Stimulated activated CD4-positive, alpha-beta T cell treated with anti-CD3 and anti-CD28 coated beads, Interleukin-12 subunit alpha, Interleukin-12 subunit beta, amount 100 ng/mL, for 4 hours (primary cell): ENCODE measurements around the gene SEC14L5.
A peak's percentile ranks its signal among the peaks of the same experiment; 100 is the strongest.
"Not testable (repeated sequence)": the region's sequence is repeated elsewhere in the genome, so short reads cannot be mapped to it uniquely, and the experiment has no call there.

Experiments
- DNase-seq: peaks from one replicate; pipeline ENCODE4 v3.0.0-alpha.2; 2020

Gene SEC14L5

DNA sequence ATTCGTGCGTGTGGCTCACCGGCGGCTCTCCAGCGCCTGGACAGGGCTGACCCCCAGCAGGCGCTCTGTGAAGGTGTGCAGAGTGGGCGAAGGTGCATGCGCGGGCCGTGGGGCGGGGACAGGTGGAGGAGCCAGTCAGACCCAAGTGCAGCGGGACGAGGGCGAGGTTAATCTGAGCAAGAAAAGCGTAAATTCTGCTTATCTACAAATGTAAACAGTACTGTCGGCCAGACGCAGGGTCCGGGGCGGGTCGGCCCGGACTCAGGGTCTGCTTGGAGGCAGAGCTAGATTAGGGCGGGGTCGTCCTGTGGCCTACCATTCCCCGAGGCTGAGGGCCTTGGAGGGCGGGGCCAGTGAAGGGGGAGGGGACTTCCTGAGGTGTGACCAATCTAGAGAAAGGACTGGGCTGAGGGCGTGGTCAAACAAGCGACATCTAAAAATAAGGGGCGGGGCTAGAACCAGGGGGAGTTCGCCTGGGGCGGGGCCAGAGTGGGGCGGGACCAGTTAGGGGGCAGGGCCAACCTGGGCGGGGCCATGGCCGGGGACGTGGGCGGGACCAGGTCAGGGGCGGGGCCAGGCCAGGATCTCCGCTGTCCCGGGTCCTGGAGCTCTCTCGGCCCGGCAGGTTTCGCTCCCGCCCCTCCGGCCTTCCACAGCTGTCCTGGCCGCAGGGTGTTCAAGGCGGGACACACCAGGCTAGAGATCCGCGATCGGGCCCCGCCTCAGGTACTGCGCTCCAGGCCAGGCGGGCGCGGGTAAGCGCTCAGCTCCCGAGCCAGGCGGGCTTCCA is at the start of gene SEC14L5:
SEC14L5 (plus strand) TSS at position 611 of the 790 bp plus-strand sequence. CDS start 994 bp downstream, outside the sequence.
- DNase-seq: peak; percentile 86

DNA sequence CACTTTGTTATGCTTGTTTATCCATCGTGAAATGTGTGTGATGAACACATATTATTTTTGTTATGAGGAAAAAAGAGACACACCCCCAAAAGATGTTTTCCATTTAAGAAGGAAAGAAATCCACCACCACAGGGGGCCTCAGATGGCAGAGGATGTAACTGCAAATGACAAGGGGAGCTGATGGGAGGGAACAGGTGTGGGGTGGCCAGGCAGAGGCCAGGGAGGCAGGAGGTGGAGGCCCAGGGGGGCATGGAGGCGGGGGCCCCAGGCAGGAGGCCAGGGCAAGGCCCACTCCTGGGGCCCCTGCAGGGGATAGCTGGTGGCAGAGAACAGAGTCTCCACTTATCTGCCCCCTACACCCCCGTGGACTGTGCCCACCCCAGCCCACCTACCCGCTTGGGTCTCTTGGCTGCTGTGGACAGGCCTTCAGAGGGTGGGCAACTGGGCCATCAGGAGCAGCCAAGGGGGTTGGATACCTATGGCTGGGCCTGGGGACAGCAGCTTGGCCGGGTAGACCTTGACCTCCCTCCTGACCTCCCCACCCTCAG is 49.2 kb upstream of the SEC14L5 start:
- no peak for DNase-seq

DNA sequence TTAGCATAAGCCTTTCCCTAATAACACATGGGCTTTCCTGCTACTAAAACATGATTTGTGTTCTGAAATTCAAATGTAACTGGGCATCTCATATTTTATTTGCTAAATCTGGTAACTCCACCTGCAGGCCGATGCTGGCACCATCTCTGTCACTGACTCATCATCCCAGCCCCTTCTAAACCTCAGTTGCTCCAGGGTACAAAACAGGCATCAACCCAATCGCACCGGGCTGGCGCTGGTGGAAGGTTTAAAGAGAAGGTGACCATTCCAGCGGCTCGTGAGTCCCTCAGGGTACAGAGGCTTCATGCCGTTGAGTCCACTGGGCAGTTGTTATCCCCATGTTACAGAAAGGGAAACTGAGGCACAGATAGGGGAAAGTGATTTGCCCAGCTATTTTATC is 48.3 kb upstream of the SEC14L5 start:
- DNase-seq: no peak

DNA sequence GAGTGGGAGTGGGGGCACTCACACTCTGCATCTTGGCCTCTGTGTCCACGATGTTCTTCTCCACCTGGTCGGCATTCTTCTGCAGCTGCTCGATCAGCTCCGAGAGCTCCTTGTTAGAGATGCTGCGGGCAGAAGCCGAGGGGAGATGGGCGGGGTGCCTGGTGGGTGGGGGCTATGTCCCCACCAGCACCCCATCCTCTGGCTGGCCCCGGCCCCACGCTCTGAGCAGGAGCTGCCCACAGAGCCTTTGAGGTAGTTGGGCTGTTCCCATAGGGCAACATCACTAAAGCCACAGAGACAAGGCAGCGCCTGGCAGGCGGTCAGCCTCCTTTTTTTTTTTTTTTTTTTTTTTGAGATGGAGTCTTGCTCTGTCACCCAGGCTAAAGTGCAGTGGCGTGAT is 47.3 kb upstream of the SEC14L5 start:
- no peak for DNase-seq

DNA sequence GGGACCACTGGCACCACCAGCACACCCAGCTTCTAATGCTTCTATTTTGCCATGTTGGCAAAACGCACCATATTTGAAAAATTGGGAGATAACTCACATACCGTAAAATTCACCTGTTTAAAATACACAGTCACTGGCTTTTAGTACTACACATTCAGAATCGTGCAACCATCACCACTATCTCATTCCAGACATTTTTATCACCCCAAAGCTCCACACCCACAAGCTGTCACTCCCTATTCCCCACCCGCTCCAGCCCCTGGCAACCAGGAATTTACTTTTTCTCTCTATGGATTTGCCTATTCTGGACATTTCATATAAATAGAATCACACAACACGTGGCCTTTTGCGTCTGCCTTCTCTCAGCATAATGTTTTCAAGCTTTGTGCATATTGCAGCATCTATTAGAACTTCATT is 46.2 kb upstream of the SEC14L5 start:
- DNase-seq: no peak

- no peak for DNase-seq
These were observed 44.9 kb upstream of the SEC14L5 start for GRCh38 chr16:4913130-4913773.

DNA sequence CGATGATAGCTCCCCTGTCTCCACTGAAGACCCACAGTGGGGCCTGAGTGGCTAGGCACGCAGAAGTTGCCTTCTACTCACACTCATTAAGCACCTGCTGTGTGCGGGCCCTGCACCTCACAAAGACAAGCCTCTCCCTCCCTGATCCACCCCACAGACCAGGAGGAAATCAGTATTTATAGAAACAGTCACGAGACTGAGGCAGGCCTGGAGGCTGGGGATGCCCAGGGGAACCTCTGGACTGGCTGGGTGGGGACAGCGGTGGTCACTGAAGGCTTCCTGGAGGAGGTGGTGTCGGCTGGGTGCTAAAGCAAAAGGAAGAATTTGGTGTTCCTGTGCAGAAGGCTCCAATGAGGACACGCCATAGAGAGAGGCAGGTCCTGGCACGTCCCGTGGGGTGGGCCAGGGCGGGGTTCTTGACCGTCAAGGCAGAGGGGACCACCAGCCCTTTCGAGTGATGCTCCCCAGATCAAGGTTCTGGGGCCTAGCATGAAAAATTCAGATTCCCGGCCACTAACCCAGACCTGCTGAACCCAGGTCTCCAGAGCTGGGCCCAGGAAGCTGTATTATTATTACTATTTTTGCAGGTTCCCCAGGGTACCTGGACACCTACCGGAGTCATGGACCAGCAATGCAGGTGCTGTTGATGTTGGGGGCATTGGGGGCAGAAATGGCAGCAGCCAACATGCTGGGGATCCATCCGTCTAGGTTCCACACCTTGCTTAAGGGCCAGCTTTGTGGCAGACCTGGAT is 44.2 kb upstream of the SEC14L5 start:
- DNase-seq: no peak

- no peak for DNase-seq
These were observed 43.5 kb upstream of the SEC14L5 start for GRCh38 chr16:4914528-4915225.

- DNase-seq: no peak
These were observed 42.8 kb upstream of the SEC14L5 start for GRCh38 chr16:4915226-4915761.

- no peak for DNase-seq
These were observed 41.0 kb upstream of the SEC14L5 start for GRCh38 chr16:4917117-4917516.

DNA sequence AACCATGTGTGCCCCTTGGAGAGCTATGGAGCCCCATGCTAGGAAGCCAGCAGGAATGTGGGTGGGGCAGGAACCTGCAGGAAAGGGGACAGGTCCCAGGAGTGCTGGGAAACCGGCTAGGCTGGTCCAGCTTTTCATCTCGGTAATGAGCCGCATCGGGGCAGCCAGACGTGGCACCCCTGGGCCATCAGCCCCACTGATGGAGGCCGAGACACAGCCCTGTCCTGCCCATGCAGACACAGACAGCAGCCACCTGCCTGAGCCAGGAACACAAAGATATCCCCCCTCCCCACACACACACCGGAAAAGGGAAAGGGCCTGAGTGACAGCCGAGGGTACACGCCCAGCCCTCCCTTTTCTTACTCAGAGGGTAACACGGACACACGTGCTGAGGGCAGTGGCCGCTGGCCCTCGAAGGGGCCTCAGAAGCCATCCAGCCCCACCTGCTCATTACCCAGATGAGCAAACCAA is 39.3 kb upstream of the SEC14L5 start:
- DNase-seq: no peak

GRCh38 chr16:4920826-4921225 is 37.3 kb upstream of the SEC14L5 start:
- no peak for DNase-seq

DNA sequence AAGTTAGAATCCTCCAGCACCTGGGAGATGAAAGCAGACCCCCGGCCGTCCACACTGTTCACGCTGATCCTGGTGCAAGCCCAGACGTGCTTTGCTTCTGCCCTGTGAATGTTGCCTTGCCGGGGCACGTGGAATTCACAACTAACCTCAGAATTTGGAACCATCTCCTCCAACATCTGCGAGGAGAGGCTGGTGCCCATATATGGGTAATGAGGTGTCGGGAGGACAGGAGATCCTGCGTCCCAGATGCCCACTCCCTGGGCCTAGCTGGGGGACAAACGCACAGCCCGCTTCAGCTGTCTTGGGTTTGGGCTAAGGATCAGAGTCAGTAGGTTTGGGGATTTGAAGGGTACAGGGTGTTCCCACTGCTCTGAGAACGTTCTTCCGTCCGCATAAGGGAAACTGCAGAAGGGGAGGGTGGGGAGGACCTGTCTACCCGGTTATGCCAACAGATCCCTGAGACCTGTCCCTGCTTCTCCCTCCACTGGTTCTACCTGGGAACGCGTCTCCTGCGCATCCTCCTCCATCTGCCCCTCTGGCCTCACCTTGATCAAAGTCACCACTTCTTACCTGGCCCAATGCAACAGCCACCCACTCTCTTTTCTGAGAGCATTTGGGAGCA is 35.3 kb upstream of the SEC14L5 start:
- DNase-seq: no peak

GRCh38 chr16:4923853-4924252 is 34.3 kb upstream of the SEC14L5 start:
- no peak for DNase-seq

GRCh38 chr16:4924593-4925292 is 33.4 kb upstream of the SEC14L5 start:
- no peak for DNase-seq

DNA sequence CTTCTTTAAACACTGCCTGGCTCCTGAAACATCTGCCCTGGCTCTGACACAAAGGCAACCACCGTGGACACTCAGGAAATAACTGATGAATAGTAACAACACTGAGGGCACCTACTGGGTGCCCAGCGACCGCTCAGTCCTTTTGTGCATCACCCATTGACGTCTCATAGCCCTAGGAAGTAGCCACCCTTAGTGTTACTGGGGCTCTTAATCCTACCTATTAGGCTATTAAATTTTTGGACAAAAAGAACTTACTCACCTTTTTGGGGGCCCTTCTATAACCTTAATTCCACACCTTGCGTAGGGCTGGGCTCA is 32.9 kb upstream of the SEC14L5 start:
- no peak for DNase-seq

- DNase-seq: no peak
These were observed 32.3 kb upstream of the SEC14L5 start for GRCh38 chr16:4925791-4926190.

- no peak for DNase-seq
These were observed 31.2 kb upstream of the SEC14L5 start for GRCh38 chr16:4926928-4927327.

DNA sequence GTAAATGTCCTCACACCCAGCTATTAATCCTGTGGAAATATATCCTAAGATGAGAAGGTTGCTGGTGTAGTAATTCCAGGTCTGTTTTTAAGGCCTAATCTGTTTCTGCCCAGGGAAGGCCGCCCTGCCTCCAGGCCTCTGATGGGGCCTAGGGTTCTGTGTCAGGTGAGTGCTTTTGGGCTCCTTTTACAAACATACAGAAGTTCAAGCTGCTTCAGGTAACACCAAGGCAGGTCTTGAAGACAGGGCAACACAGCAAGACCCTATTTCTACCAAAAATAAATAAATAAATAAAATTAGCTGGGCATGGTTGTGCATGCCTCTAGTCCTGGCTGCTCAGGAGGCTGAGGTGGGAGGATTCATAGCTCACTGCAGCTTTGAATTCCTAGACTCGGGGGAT is 30.5 kb upstream of the SEC14L5 start:
- DNase-seq: no peak

GRCh38 chr16:4928227-4928626 is 29.9 kb upstream of the SEC14L5 start:
- no peak for DNase-seq

DNA sequence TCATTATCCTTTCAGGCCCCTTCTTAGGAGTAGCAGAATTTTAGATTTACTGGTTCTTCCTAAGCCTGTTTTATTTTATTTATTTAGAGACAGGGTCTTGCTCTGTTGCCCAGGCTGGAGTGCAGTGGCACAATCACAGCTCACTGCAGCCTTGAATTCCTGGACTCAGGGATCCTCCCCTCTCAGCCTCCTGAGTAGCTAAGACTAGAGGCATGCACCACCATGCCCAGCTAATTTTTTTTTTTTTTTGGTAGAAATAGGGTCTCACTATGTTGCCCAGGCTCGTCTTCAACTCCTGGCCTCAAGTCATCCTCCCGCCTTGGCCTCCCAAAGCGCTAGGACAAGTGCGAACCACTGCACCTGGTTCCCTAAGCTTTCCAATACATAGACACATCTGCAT is 28.5 kb upstream of the SEC14L5 start:
- DNase-seq: not testable (repeated sequence)
